GM13977 (cell line): ENCODE data around the gene ADCY7.
"Not testable (repeated sequence)": the region's sequence is repeated elsewhere in the genome, so short reads cannot be mapped to it uniquely, and the experiment has no call there.

ENCODE experiments used
- DNase-seq: peaks from one replicate; pipeline ENCODE4 v3.0.0; 2012; ENCODE audit warnings: low spot score
- CTCF ChIP-seq: IDR thresholded peaks from 2 replicates; pipeline ENCODE4 v1.5.1; 2012; ENCODE audit warnings: mild to moderate bottlenecking, control low read depth; ENCODE audit not compliant: insufficient read depth; ENCODE audit errors: extremely low read depth, missing control alignments
- in situ Hi-C: fragments of 300-500 bp; cut with MboI; formaldehyde crosslinking; loops from one replicate; pipeline ENCODE4 v1.12.0; 2022; ENCODE audit warnings: low sequenced_read_pairs, low pct_unique_long_range_greater_than_20kb, mixed read lengths, inconsistent platforms; ENCODE audit not compliant: unreplicated experiment

The ADCY7 gene

GRCh38 chr16:50335196-50335958 lies 69.0 kb downstream of the ADCY7 start:
- no peak for TF ChIP-seq CTCF
- in situ Hi-C loops, result no loop called here
- no peak for DNase-seq

- in situ Hi-C loops, result no loop called here
- DNase-seq, result no peak
- TF ChIP-seq CTCF, result no peak
Measured at GRCh38 chr16:50336884-50337283, 70.5 kb downstream of the ADCY7 start.

GRCh38 chr16:50338371-50339231 lies 72.2 kb downstream of the ADCY7 start:
- in situ Hi-C loops, result no loop called here
- TF ChIP-seq CTCF, result no peak
- DNase-seq, result no peak

GRCh38 chr16:50340578-50340977 lies 74.2 kb downstream of the ADCY7 start:
- TF ChIP-seq CTCF, result no peak
- DNase-seq, result no peak

GRCh38 chr16:50343566-50343965 lies 77.2 kb downstream of the ADCY7 start:
- in situ Hi-C loops, DNase-seq: not testable (repeated sequence)

More at GRCh38 chr16:50340578-50340977, 74.2 kb downstream of the ADCY7 start:
- in situ Hi-C loops, result no loop called here

GRCh38 chr16:50345210-50345609 lies 78.9 kb downstream of the ADCY7 start:
- in situ Hi-C loops, DNase-seq: not testable (repeated sequence)

GRCh38 chr16:50351116-50351515 lies 84.8 kb downstream of the ADCY7 start:
- DNase-seq, result no peak
- in situ Hi-C loops, result loop anchor here (10.0 to 25.0 kb wide), 2 partner anchors 136 to 436 kb away; no protein-coding TSS in a partner anchor
- TF ChIP-seq CTCF, result no peak
